ENCODE measurements around the gene CD300LB. TPM values are rescaled to one million over a fixed set of nuclear protein-coding genes. Genes with fewer than 3 reads are reported as not detected.

Gene CD300LB
- total RNA-seq, 1 donor from 2014 or later, result not detected

DNA sequence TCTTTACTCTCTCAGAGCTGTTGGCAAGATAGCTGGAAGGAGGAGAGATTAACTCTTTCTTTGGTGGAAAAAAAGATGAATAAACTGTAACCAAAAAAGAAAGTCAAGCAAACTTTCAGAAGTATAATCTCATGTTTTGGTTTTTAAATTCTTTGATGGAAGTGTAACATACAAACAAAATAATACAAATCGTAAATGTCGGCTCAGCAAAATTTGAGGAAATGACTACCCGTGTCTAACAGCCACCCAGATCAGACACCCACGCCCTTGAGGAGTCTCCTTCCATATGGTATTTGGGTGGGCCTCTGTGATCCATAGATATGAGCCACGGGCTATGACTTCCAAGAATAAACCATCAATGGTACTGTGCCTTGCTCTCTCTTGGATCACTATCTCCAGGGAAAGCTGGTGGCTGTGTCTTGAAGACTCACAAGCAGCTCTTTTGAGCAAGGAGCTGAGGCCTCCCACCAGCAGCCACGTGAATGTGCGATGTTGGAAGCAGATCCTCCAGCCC lies 24.2 kb upstream of the CD300LB start:
- H3K36me3 ChIP-seq (ENCODE audit: insufficient read depth, low read length), result no peaks in the 10 kb centered on the region
- H3K27ac ChIP-seq (ENCODE audit: low read depth, low read length), result no peak overlapping the region
- FAIRE-seq (no peak), DNase-seq (ENCODE audit: low read depth) (no peak)
- peaks cover 49% of the 10 kb centered on the region for H3K27me3 Mint-ChIP-seq (ENCODE audit: low read depth, unreplicated experiment)
- H3K4me3 Mint-ChIP-seq (ENCODE audit: unreplicated experiment), result no peak overlapping the region
- H2AFZ ChIP-seq (ENCODE audit: low read depth, low read length), result no peak overlapping the region
- H3K9me3 ChIP-seq (ENCODE audit: insufficient read depth, low read depth, low read length), result peaks cover 3% of the 10 kb centered on the region
- H3K4me1 Mint-ChIP-seq (ENCODE audit: low read depth, unreplicated experiment), result peaks cover 2% of the 10 kb centered on the region
- no peak overlapping the region for H3K4me3 ChIP-seq (ENCODE audit: insufficient read depth, low read depth, low read length)
- TF ChIP-seq EZH2 (IDR thresholded peaks at IDR 0.05; ENCODE audit: insufficient read depth, low read length), result no peak
- no peak for TF ChIP-seq CTCF (IDR thresholded peaks at IDR 0.05; ENCODE audit: insufficient read depth, low read depth, low read length)
- peaks cover 3% of the 10 kb centered on the region for H3K36me3 Mint-ChIP-seq (ENCODE audit: low read depth, unreplicated experiment)
- H3K79me2 ChIP-seq (ENCODE audit: insufficient read depth, low read length), result no peaks in the 10 kb centered on the region
- no peaks in the 10 kb centered on the region for H3K4me1 ChIP-seq (ENCODE audit: insufficient read depth, low read length)
- H3K27me3 ChIP-seq (ENCODE audit: insufficient read depth, low read length), result peaks cover 8% of the 10 kb centered on the region
- no peak overlapping the region for H3K4me2 ChIP-seq (ENCODE audit: low read length)
- H3K9ac ChIP-seq (ENCODE audit: low read length), result no peak overlapping the region
- H3K9me3 Mint-ChIP-seq (ENCODE audit: unreplicated experiment), result peaks cover 7% of the 10 kb centered on the region
- no peaks in the 10 kb centered on the region for H4K20me1 ChIP-seq (ENCODE audit: insufficient read depth, low read length)
- no peak overlapping the region for H3K27ac Mint-ChIP-seq (ENCODE audit: unreplicated experiment)

- H3K27ac Mint-ChIP-seq (ENCODE audit: unreplicated experiment), result no peak overlapping the region
- peaks cover 3% of the 10 kb centered on the region for H3K36me3 Mint-ChIP-seq (ENCODE audit: low read depth, unreplicated experiment)
- Histone ChIP-seq H3K36me3 (ENCODE audit: insufficient read depth, low read length) (no peaks in the 10 kb centered on the region), H3K4me1 (ENCODE audit: insufficient read depth, low read length) (no peaks in the 10 kb centered on the region), H3K79me2 (ENCODE audit: insufficient read depth, low read length) (no peaks in the 10 kb centered on the region), H3K4me3 (ENCODE audit: insufficient read depth, low read depth, low read length) (no peak overlapping the region), H3K9me3 (ENCODE audit: insufficient read depth, low read depth, low read length) (peaks cover 3% of the 10 kb centered on the region), H3K9ac (ENCODE audit: low read length) (no peak overlapping the region), H4K20me1 (ENCODE audit: insufficient read depth, low read length) (no peaks in the 10 kb centered on the region), H3K27me3 (ENCODE audit: insufficient read depth, low read length) (peaks cover 8% of the 10 kb centered on the region), H3K4me2 (ENCODE audit: low read length) (no peak overlapping the region), H3K27ac (ENCODE audit: low read depth, low read length) (no peak overlapping the region), H2AFZ (ENCODE audit: low read depth, low read length) (no peak overlapping the region)
- FAIRE-seq (no peak), DNase-seq (ENCODE audit: low read depth) (no peak)
- peaks cover 7% of the 10 kb centered on the region for H3K9me3 Mint-ChIP-seq (ENCODE audit: unreplicated experiment)
- TF ChIP-seq CTCF (IDR thresholded peaks at IDR 0.05; ENCODE audit: insufficient read depth, low read depth, low read length), result no peak
- no peak for TF ChIP-seq EZH2 (IDR thresholded peaks at IDR 0.05; ENCODE audit: insufficient read depth, low read length)
- H3K27me3 Mint-ChIP-seq (ENCODE audit: low read depth, unreplicated experiment), result peaks cover 48% of the 10 kb centered on the region
- H3K4me1 Mint-ChIP-seq (ENCODE audit: low read depth, unreplicated experiment), result peaks cover 2% of the 10 kb centered on the region
- no peak overlapping the region for H3K4me3 Mint-ChIP-seq (ENCODE audit: unreplicated experiment)
Measured at GRCh38 chr17:74554909-74555308, 23.6 kb upstream of the CD300LB start.

GRCh38 chr17:74552037-74552436 lies 20.8 kb upstream of the CD300LB start:
- Histone ChIP-seq H3K4me2 (ENCODE audit: low read length) (no peak overlapping the region), H3K27ac (ENCODE audit: low read depth, low read length) (no peak overlapping the region), H3K36me3 (ENCODE audit: insufficient read depth, low read length) (no peaks in the 10 kb centered on the region), H3K4me3 (ENCODE audit: insufficient read depth, low read depth, low read length) (no peak overlapping the region), H2AFZ (ENCODE audit: low read depth, low read length) (no peak overlapping the region), H3K4me1 (ENCODE audit: insufficient read depth, low read length) (no peaks in the 10 kb centered on the region), H3K79me2 (ENCODE audit: insufficient read depth, low read length) (no peaks in the 10 kb centered on the region), H3K9ac (ENCODE audit: low read length) (no peak overlapping the region), H3K27me3 (ENCODE audit: insufficient read depth, low read length) (no peaks in the 10 kb centered on the region), H4K20me1 (ENCODE audit: insufficient read depth, low read length) (no peaks in the 10 kb centered on the region), H3K9me3 (ENCODE audit: insufficient read depth, low read depth, low read length) (no peaks in the 10 kb centered on the region)
- H3K36me3 Mint-ChIP-seq (ENCODE audit: low read depth, unreplicated experiment), result peaks cover 3% of the 10 kb centered on the region
- H3K4me1 Mint-ChIP-seq (ENCODE audit: low read depth, unreplicated experiment), result peaks cover 9% of the 10 kb centered on the region
- no peak for FAIRE-seq
- H3K27ac Mint-ChIP-seq (ENCODE audit: unreplicated experiment), result no peak overlapping the region
- H3K27me3 Mint-ChIP-seq (ENCODE audit: low read depth, unreplicated experiment), result peaks cover 51% of the 10 kb centered on the region
- H3K4me3 Mint-ChIP-seq (ENCODE audit: unreplicated experiment), result no peak overlapping the region
- peaks cover 7% of the 10 kb centered on the region for H3K9me3 Mint-ChIP-seq (ENCODE audit: unreplicated experiment)
- no peak for DNase-seq (ENCODE audit: low read depth)
- TF ChIP-seq CTCF (IDR thresholded peaks at IDR 0.05; ENCODE audit: insufficient read depth, low read depth, low read length), result no peak
- no peak for TF ChIP-seq EZH2 (IDR thresholded peaks at IDR 0.05; ENCODE audit: insufficient read depth, low read length)

Measured in astrocyte (in vitro differentiated cells and primary cell).